ENCODE results near the gene MROH7. TPM values are rescaled to one million over a fixed set of nuclear protein-coding genes. Genes with fewer than 3 reads are reported as not detected.

The MROH7 gene
- total and polyA plus RNA-seq, 9 of the 15 experiments (the other 6 are each of a cell fraction or from before 2014, with no cell fraction given): not detected

- no peaks in the 10 kb centered on the region for H4K20me1 ChIP-seq (replicated peaks; ENCODE audit: control insufficient read depth, insufficient read depth, low read length)
- peaks cover 5 to 10% of the 10 kb centered on the region in 2 experiments for H3K4me1 ChIP-seq (replicated peaks in 1 of 2; ENCODE audit: control insufficient read depth in 2 of 2, insufficient read depth in 2 of 2, low read length in 2 of 2)
- no TSS peak for BruUV-seq (replicated peaks)
- intact Hi-C loops (cut with micrococcal nuclease) (no loop called here), in situ Hi-C loops (cut with MboI) (no loop called here)
- no peak overlapping the region for H3K9ac ChIP-seq (ENCODE audit: insufficient read depth in 1 of 2, low read depth in 2 of 2, low read length in 2 of 2)
- H3K36me3 ChIP-seq (ENCODE audit: control insufficient read depth, insufficient read depth, low read length): no peaks in the 10 kb centered on the region
- H3K9me3 ChIP-seq (replicated peaks; ENCODE audit: control insufficient read depth, insufficient read depth, low read depth, low read length): no peaks in the 10 kb centered on the region; the same call in 1 of the 2 replicates
- ATAC-seq: no peak
- H3K9me1 ChIP-seq (ENCODE audit: control insufficient read depth, insufficient read depth, low read length): no peaks in the 10 kb centered on the region
- FAIRE-seq: no peak
- H3K4me2 ChIP-seq (ENCODE audit: insufficient read depth, low read length): no peak overlapping the region
- no peaks in the 10 kb centered on the region for H3K79me2 ChIP-seq (ENCODE audit: control insufficient read depth, insufficient read depth, low read length)
- peaks cover 0 to 6% of the 10 kb centered on the region in 2 experiments; a peak in 1 of 5 replicates for H3K27me3 ChIP-seq (ENCODE audit: control insufficient read depth in 2 of 2, insufficient read depth in 2 of 2, low read length in 2 of 2)
- CTCF ChIA-PET (ENCODE audit: low intra/inter-chr PET ratio): no interaction called here
- TF ChIP-seq NR2C2 (CRISPR knock-in tag; IDR thresholded peaks at IDR 0.05): no peak
- TF ChIP-seq NR2C2 (tag; IDR thresholded peaks at IDR 0.05): no peak
- no peak for TF ChIP-seq MLX (CRISPR knock-in tag; conservative IDR thresholded peaks at IDR 0.05)
- TF ChIP-seq CBX5 (IDR thresholded peaks at IDR 0.05; ENCODE audit: borderline replicate concordance, low read depth): peak; percentile 96
- peak in 1 of 2 experiments; percentile 99; a peak in 2 of 3 replicates for TF ChIP-seq CBX3 (IDR thresholded peaks at IDR 0.05; ENCODE audit: borderline replicate concordance in 1 of 2, low read length in 2 of 2)
- 0 out of 2 replicates have a peak, but pooled peaks have one; percentile 9 for TF ChIP-seq EP300 (IDR thresholded peaks at IDR 0.05; ENCODE audit: low read length)
- TF ChIP-seq TRIM28 (IDR thresholded peaks at IDR 0.05): peak; percentile 98
- TF ChIP-seq TRIM24 (IDR thresholded peaks at IDR 0.05): peak in 1 of 2 experiments; percentile 59; a peak in 3 of 4 replicates
- TF ChIP-seq ZNF316 (IDR thresholded peaks at IDR 0.05): no peak
- 0 out of 2 replicates have a peak, but pooled peaks have one; percentile 23 for TF ChIP-seq ZNF766 (CRISPR knock-in tag; conservative IDR thresholded peaks at IDR 0.05)
- DNase-seq (ENCODE audit: extremely low read depth in 1 of 4, low spot score in 3 of 4): peak in 2 of 4 experiments; percentile 6
- no peak overlapping the region for H3K27ac ChIP-seq (ENCODE audit: extremely low read depth, low read depth, low read length)
- POLR2A ChIA-PET: interaction anchor here (0.7 kb wide), 1 partner anchor 114 kb away, joined by 3 read pairs; no protein-coding TSS in a partner anchor
- no peak overlapping the region for H3K4me3 ChIP-seq
- no peak overlapping the region for H2AFZ ChIP-seq (ENCODE audit: low read depth, low read length)
These were observed 2.1 kb downstream of the MROH7 start for GRCh38 chr1:54643736-54644135.
